Kidney (tissue), 14 donors: ENCODE measurements around the gene DCLK3. TPM values are rescaled to one million over a fixed set of nuclear protein-coding genes. Genes with fewer than 3 reads are reported as not detected.

Source experiments
- DNase-seq, 5 donors: peaks; one replicate each; pipeline ENCODE4 v3.0.0-alpha.2; 2013 to 2020
- FAIRE-seq: peaks from 2 replicates; lab custom pipeline; 2012; peaks lifted over from hg19 to GRCh38; lab: Jason Lieb, UNC
- H3K27ac ChIP-seq, 2 donors: one replicate each; pipeline ENCODE4 v1.7.0; 2013; ENCODE audit warnings: low read depth in 2 of 2, low read length in 2 of 2, inconsistent platforms in 1 of 2
- H3K27me3 ChIP-seq: one replicate; pipeline ENCODE4 v1.7.1; 2013; ENCODE audit warnings: low read length, inconsistent platforms; ENCODE audit not compliant: control insufficient read depth, insufficient read depth
- H3K36me3 ChIP-seq, 3 donors: one replicate each; pipeline versions ENCODE4 v1.7.0 to v1.7.1; 2013; ENCODE audit warnings: low read length in 3 of 3, control low read depth in 1 of 3, inconsistent platforms in 1 of 3; ENCODE audit not compliant: insufficient read depth in 3 of 3, control insufficient read depth in 2 of 3
- H3K4me1 ChIP-seq, 3 donors: one replicate each; pipeline versions ENCODE4 v1.7.0 to v1.7.1; 2013; ENCODE audit warnings: low read length in 3 of 3, inconsistent platforms in 1 of 3, low read depth in 1 of 3; ENCODE audit not compliant: control insufficient read depth in 2 of 3, insufficient read depth in 2 of 3
- H3K4me3 ChIP-seq, 3 donors: one replicate each; pipeline versions ENCODE4 v1.7.0 to v1.8.1; 2013; ENCODE audit warnings: low read length in 3 of 3, control low read depth in 1 of 3, inconsistent platforms in 1 of 3
- H3K9ac ChIP-seq, 3 donors: one replicate each; pipeline versions ENCODE4 v1.7.0 to v1.7.1; 2013; ENCODE audit warnings: low read length in 3 of 3, control low read depth in 1 of 3, inconsistent platforms in 1 of 3
- H3K9me3 ChIP-seq, 3 donors: one replicate each; pipeline versions ENCODE4 v1.7.0 to v1.7.1; 2013; ENCODE audit warnings: low read length in 3 of 3, control low read depth in 1 of 3, inconsistent platforms in 1 of 3; ENCODE audit not compliant: control insufficient read depth in 2 of 3, insufficient read depth in 1 of 3
- intact Hi-C: fragments of 100-400 bp; cut with DNase I; formaldehyde crosslinking; loops from one replicate; pipeline ENCODE4 v1.11.1; 2022
- polyA plus RNA-seq: library from polyadenylated mRNA; stranded (reverse); fragments of 350-450 nt; fragmentation: Illumina TruSeq; extraction: RNeasy Lipid Tissue Mini Kit (QIAGEN cat#74804); gene quantifications from one replicate; pipeline ENCODE4 v1.2.3, GENCODE V29; 2014; ENCODE audit warnings: low read depth, low replicate concordance; ENCODE audit not compliant: insufficient read depth
- total RNA-seq: library from RNA; stranded (reverse); fragmentation: NEBNext Ultra II Directional; extraction: Animal tissue kit (Norgen Biotek cat#: 25700); gene quantifications from one replicate; pipeline ENCODE4 v1.2.1, GENCODE V29; 2021
- TF ChIP-seq, protein P1 (sequence below): IDR thresholded peaks from 3 replicates; pipeline ENCODE4 v1.5.1; 2012; ENCODE audit warnings: mild to moderate bottlenecking, moderate library complexity, borderline replicate concordance; ENCODE audit not compliant: insufficient read depth; ENCODE audit errors: extremely low read depth
- donor health status: control.
- donor health status: control.
- donor health status: control.
- donor health status: control.
- donor health status: control.
- donor health status: DM: yes; HTN: yes; CAD: no.
- donor health status: Normal renal cell carcinoma (clear cell type).

DCLK3 gene
- total and polyA plus RNA-seq, 2 donors from 2014 or later = not detected

- intact Hi-C loops = no loop called here
- Histone ChIP-seq H3K4me1 (no peaks in the 10 kb centered on the region), H3K9ac (no peak overlapping the region)
Observed at GRCh38 chr3:36686516-36686915, 77.8 kb downstream of the DCLK3 start.

DNA sequence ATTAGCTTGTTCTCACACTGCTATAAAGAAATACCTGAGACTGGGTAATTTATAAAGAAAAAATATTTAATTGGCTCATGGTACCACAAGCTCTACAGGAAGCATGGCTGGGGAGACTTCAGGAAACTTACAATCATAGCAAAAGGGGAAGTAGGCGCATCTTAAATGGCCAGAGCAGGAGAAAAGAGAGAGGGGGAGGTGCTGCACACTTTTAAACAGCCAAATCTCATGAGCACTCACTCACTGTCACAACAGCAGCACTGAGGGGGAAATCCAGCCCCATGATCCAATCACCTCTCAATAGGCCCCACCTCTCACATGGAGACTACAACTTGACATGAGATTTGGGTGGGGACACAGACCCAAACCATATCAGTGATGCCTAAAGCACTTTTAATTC is 82.5 kb downstream of the DCLK3 start:
- Histone ChIP-seq H3K27me3 (no peaks in the 10 kb centered on the region), H3K4me3 (no peak overlapping the region), H3K4me1 (peaks cover 0 to 6% (median 0%) of the 10 kb centered on the region in 3 donors), H3K27ac (no peak overlapping the region), H3K9ac (no peak overlapping the region), H3K9me3 (peaks cover 0 to 17% (median 7%) of the 10 kb centered on the region in 3 donors), H3K36me3 (no peaks in the 10 kb centered on the region)
- FAIRE-seq = no peak
- intact Hi-C loops = no loop called here
- TF ChIP-seq, protein P1, sequence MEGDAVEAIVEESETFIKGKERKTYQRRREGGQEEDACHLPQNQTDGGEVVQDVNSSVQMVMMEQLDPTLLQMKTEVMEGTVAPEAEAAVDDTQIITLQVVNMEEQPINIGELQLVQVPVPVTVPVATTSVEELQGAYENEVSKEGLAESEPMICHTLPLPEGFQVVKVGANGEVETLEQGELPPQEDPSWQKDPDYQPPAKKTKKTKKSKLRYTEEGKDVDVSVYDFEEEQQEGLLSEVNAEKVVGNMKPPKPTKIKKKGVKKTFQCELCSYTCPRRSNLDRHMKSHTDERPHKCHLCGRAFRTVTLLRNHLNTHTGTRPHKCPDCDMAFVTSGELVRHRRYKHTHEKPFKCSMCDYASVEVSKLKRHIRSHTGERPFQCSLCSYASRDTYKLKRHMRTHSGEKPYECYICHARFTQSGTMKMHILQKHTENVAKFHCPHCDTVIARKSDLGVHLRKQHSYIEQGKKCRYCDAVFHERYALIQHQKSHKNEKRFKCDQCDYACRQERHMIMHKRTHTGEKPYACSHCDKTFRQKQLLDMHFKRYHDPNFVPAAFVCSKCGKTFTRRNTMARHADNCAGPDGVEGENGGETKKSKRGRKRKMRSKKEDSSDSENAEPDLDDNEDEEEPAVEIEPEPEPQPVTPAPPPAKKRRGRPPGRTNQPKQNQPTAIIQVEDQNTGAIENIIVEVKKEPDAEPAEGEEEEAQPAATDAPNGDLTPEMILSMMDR = no peak
- no peak for DNase-seq

More at GRCh38 chr3:36686516-36686915, 77.8 kb downstream of the DCLK3 start:
- H3K27me3 ChIP-seq = no peaks in the 10 kb centered on the region
- H3K27ac ChIP-seq = no peak overlapping the region
- FAIRE-seq (no peak), DNase-seq (no peak)
- no peak overlapping the region for H3K4me3 ChIP-seq
- TF ChIP-seq, protein P1 = no peak
- H3K36me3 ChIP-seq = no peaks in the 10 kb centered on the region
- peaks cover 0 to 4% (median 0%) of the 10 kb centered on the region in 3 donors for H3K9me3 ChIP-seq

DNA sequence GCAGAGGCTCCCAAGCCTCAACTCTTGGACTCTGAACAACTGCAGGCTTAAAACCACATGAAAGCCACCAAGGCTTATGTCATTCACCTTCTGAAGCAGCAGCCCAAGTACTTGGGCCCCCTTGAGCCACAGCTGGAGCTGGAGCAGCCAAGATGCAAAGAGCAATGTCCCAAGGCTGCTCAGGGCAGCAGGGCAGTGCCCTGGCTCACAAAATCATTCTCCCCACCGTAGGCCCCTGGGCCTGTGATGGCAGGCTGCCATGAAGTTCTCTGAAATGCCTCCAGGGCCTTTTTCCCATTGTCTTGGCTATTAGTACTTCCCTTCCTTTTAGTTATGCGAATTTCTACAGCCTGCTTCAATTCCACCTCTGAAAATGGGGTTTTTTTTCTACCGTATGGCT is 83.4 kb downstream of the DCLK3 start:
- Histone ChIP-seq H3K27ac (no peak overlapping the region), H3K4me3 (no peak overlapping the region), H3K9me3 (peaks cover 0 to 17% (median 7%) of the 10 kb centered on the region in 3 donors), H3K27me3 (no peaks in the 10 kb centered on the region), H3K36me3 (no peaks in the 10 kb centered on the region), H3K4me1 (peaks cover 0 to 6% (median 0%) of the 10 kb centered on the region in 3 donors), H3K9ac (no peak overlapping the region)
- FAIRE-seq = no peak
- TF ChIP-seq, protein P1 = no peak
- intact Hi-C loops = no loop called here
- DNase-seq = no peak
